GM21447 (cell line): Measurements from ENCODE around the gene PAX3.
"Not testable (repeated sequence)": the region's sequence is repeated elsewhere in the genome, so short reads cannot be mapped to it uniquely, and the experiment has no call there.

Experiments used
- ATAC-seq: cut with Tn5 transposase; IDR thresholded peaks from one replicate; pipeline ENCODE4 v1.9.1; 2021; ENCODE audit not compliant: unreplicated experiment

The PAX3 gene

DNA sequence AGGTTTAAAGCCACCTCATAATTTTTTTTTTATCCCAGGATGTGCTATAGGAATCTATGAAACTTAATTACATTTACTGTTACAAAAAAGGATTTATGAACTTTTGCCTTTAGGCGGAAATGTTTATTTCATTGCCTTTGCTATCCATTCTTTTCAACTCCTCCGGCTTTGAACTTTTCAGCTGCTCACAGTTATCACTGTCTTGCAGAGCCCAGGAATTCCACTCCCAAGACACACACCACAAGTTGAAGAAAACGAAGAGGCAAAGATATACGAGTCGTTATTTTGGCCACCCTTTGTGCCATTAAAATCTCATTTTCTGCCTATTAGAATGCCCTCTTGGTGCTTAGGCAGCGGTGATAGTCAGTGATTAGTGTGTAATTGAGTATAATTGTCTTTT lies 80.0 kb downstream of the PAX3 start:
- no peak for ATAC-seq

GRCh38 chr2:222217712-222218111 lies 81.1 kb downstream of the PAX3 start:
- ATAC-seq: no peak

DNA sequence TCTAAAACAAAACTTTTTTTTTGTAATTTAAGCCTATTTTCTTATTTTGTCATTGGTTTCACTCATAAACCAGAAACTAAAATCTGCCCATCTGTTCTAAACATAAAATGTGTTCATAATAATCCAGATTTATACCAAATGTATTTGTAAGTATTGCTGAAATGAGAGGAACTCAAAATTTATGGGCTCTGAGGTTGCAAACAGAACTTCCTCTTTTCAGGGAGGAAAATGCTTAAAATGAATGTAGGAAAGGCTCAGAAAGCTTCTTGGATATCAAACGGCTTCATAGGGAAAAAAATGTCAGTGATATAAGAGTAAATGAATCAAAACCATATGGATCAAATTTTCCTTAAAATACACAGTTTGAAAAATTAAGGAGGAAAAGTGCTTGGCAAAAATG lies 83.9 kb downstream of the PAX3 start:
- no peak for ATAC-seq

DNA sequence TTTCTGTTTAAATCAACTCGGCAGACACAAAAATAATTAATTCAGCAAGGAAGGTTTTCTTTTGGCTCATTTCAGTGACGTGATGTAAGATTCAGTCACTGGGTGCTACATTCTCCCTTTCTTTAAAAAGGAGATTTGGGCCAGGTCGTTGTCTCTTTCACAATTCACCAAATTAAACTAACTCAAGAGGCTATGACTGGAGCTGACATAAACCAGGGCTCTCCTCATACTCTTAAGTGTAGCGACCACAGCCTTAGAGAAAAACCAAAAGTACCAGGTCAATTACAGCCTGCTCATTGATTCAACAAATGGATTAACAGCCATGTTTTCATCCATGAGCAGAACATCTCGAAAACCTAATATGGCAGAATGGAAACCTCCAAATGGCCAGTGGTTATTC lies 85.7 kb downstream of the PAX3 start:
- ATAC-seq: no peak

- ATAC-seq: no peak
Measured at GRCh38 chr2:222212571-222212970, 86.2 kb downstream of the PAX3 start.

- ATAC-seq: no peak
Measured at GRCh38 chr2:222208010-222208690, 90.6 kb downstream of the PAX3 start.

DNA sequence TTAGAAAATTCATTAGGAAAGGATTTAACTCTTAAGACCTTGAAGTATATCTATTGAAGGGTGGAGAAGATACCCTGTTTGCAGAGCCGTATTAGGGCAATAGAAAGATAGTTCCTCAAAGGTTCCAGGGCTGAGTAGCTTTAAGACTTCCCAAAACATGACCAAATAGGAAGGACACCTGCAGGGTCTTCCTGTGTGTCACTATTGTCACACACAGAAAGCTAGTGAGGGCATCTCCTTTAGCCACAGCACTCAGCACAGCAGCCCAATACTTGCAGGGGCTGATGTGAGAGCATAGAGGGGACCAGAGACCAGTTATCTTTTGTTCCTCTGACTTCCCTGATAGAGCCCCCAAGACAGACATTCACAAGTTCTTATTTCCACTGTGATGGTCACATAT lies 93.7 kb downstream of the PAX3 start:
- ATAC-seq: no peak

GRCh38 chr2:222203041-222203440 lies 95.8 kb downstream of the PAX3 start:
- no peak for ATAC-seq

DNA sequence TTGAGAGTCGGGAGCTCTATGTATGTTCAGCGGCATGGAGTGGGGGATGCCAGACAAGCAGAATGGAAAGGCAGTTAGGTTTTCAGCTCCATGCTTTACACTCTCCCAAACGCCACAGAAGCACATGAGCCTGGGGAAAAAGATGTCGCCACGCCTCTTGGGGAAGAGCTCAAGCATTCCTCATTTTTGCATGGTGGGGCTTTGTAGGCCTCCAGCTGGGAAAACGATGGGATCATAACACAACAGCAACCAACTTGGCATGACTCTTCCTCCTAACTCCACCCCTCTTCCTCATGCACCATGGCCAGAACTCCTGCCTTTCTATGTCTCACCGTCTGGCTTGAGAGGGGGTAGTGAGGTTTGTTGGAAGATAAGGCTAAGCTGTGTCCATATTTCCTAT lies 102.6 kb downstream of the PAX3 start:
- ATAC-seq: no peak

DNA sequence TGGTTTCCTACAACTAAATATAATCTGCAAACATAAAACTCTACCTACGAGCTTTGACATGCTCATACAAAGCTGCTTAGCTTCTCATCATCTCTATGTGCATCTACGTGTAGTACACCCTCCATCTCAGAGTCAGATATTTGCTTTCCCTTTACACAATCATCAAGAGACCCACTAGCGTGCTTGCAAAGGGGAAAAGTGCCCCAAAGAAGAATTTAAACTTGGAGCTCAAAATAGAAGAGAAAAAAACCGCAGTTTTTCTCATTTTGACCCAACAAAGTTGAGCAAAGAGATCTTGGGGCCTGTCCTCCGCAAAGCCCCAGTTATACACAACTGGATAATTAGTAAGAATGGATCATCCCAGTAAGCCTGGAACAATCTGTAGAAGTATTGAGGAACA lies 104.1 kb downstream of the PAX3 start:
- no peak for ATAC-seq

GRCh38 chr2:222193328-222193983 lies 105.3 kb downstream of the PAX3 start:
- no peak for ATAC-seq

DNA sequence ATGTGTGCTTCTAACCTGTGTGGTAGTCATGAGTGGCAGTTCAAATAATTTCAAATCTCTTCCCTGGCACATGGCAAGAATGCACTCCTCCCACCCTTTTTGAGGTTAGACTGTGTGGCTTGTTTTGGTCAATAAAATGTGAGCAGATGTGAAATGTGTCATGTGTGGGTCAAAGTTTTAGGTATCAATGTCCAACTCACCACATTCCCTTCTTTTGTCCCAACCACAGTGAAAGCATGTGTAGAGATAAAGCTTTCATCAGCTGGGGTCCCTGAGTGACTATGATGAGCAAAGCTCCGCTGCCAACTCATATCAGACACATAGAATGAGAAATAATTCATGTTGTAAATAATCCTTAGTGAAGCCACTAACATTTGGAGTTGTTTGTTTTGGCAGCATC lies 118.2 kb downstream of the PAX3 start:
- no peak for ATAC-seq

- no peak for ATAC-seq
Measured at GRCh38 chr2:222179592-222179991, 119.2 kb downstream of the PAX3 start.

DNA sequence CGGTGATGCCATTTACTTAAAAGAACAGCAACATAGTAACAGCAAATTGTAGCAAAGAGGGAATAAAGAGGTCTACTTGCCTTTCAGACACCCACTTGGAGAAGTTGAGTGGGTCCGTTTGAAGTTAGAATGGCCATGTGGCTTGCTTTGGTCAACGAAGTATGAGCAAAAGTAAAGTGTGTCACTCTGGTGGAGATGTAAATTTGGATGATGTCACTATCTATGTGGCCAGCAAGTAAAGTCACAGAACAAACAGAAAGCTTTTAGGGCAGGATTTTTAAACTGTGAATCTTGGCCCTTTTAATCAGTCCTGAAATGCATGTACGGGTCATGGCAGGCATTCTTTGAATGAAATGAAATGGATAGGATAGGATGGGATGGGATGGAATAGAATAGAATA lies 120.3 kb downstream of the PAX3 start:
- ATAC-seq: no peak

- no peak for ATAC-seq
Measured at GRCh38 chr2:222176890-222177289, 121.9 kb downstream of the PAX3 start.

- ATAC-seq: no peak
Measured at GRCh38 chr2:222174450-222174849, 124.3 kb downstream of the PAX3 start.

DNA sequence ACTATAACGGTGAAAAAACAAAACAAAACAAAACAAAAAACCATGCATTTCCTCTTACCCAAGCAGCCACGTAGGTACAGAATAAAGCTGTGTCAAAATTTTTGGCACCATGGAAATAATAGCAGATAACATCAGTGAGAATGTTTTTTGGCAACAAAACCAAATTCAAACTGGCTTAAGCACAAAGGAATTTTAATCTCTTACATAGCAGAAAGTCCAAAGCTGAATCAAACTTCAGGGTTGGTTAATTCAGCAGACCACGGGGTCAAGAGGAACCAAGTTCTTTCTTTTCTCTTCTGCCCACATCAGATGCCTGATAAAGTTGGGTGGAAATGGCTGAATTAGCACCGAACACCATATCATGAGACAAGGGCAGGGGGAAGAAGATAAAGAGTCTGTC lies 129.5 kb downstream of the PAX3 start:
- no peak for ATAC-seq

DNA sequence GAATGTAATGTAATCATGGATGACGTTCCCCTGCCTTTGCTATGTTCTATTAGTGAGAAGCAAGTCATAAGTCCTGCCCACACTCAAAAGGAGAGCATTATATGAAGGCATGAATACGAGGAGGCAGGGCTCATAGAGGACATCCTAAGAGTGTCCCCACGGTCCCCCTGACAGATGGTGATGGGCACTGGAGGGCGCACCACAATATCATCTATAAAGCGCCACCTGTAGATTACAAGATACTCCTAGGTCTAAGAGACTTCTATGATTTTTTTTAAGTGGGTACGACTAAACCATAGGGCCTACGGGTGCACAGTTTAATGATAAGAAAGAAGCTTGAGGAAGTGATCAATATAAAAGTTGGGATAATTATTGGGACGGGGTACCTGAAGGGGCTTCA lies 131.0 kb downstream of the PAX3 start:
- ATAC-seq: no peak

DNA sequence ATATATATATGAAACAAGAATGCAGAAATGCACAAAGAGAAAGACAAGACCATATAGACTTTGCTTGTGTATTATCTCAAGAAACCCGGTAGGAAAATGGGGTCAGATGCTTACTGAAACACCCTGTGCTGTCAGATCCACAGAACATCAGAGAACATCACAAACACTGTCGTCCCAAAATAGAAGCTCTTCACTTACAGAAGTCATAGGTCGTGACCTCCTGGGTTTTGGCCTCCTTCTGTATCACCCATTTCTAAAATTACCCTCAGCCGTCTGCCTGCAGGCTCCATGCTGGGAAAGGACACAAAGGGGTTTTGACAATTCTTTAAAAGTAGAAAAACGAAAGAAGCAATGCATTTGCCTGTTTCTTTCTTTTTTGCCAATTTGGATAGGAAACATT lies 137.9 kb downstream of the PAX3 start:
- no peak for ATAC-seq

- no peak for ATAC-seq
Measured at GRCh38 chr2:222160125-222160524, 138.7 kb downstream of the PAX3 start.

- no peak for ATAC-seq
Measured at GRCh38 chr2:222159221-222159620, 139.6 kb downstream of the PAX3 start.

GRCh38 chr2:222155003-222155664 lies 143.7 kb downstream of the PAX3 start:
- ATAC-seq: not testable (repeated sequence)
